Lung microvascular endothelial cell (primary cell): ENCODE measurements around the gene ASTN1. TPM values are rescaled to one million over a fixed set of nuclear protein-coding genes. Genes with fewer than 3 reads are reported as not detected.

Experiments used
- DNase-seq, 2 donors: peaks; one replicate each; pipeline versions ENCODE4 v3.0.0 to v3.0.0-alpha.2; 2010; ENCODE audit warnings: low read depth in 2 of 2
- total RNA-seq: library from RNA; depleted of rRNA; stranded (reverse); fragments of >200 nt; gene quantifications from 2 replicates; pipeline ENCODE4 v1.2.1, GENCODE V29; 2014

The ASTN1 gene
- total RNA-seq, 1 donor from 2014 or later: not detected

GRCh38 chr1:176994931-176995596 is 169.4 kb downstream of the ASTN1 start:
- no peak for DNase-seq

GRCh38 chr1:176993587-176993986 is 170.9 kb downstream of the ASTN1 start:
- no peak for DNase-seq

- no peak for DNase-seq
Observed at GRCh38 chr1:176989754-176990153, 174.8 kb downstream of the ASTN1 start.

GRCh38 chr1:176989023-176989422 is 175.5 kb downstream of the ASTN1 start:
- no peak for DNase-seq

GRCh38 chr1:176987016-176987415 is 177.5 kb downstream of the ASTN1 start:
- no peak for DNase-seq

GRCh38 chr1:176983731-176984130 is 180.8 kb downstream of the ASTN1 start:
- DNase-seq: no peak

- DNase-seq: no peak
Observed at GRCh38 chr1:176976771-176977170, 187.7 kb downstream of the ASTN1 start.

GRCh38 chr1:176976225-176976624 is 188.3 kb downstream of the ASTN1 start:
- no peak for DNase-seq

- DNase-seq: no peak
Observed at GRCh38 chr1:176964687-176965086, 199.8 kb downstream of the ASTN1 start.

- no peak for DNase-seq
Observed at GRCh38 chr1:176963181-176963580, 201.3 kb downstream of the ASTN1 start.

- no peak for DNase-seq
Observed at GRCh38 chr1:176961678-176962077, 202.8 kb downstream of the ASTN1 start.

GRCh38 chr1:176959191-176959820 is 205.2 kb downstream of the ASTN1 start:
- no peak for DNase-seq

- DNase-seq: no peak
Observed at GRCh38 chr1:176957603-176958002, 206.9 kb downstream of the ASTN1 start.

- no peak for DNase-seq
Observed at GRCh38 chr1:176954242-176954641, 210.3 kb downstream of the ASTN1 start.

GRCh38 chr1:176950736-176951324 is 213.7 kb downstream of the ASTN1 start:
- DNase-seq: no peak

- DNase-seq: peak; percentile 18 to 66
Observed at GRCh38 chr1:176949033-176949662, 215.4 kb downstream of the ASTN1 start.

- no peak for DNase-seq
Observed at GRCh38 chr1:176944606-176945005, 219.9 kb downstream of the ASTN1 start.

- DNase-seq: no peak
Observed at GRCh38 chr1:176943783-176944182, 220.7 kb downstream of the ASTN1 start.

GRCh38 chr1:176942346-176942745 is 222.2 kb downstream of the ASTN1 start:
- no peak for DNase-seq

- no peak for DNase-seq
Observed at GRCh38 chr1:176939993-176940392, 224.5 kb downstream of the ASTN1 start.

- DNase-seq: no peak
Observed at GRCh38 chr1:176938375-176938774, 226.1 kb downstream of the ASTN1 start.

GRCh38 chr1:176934370-176934769 is 230.1 kb downstream of the ASTN1 start:
- no peak for DNase-seq
